ENCODE results near the gene MFAP3L.

The MFAP3L gene

GRCh38 chr4:169985881-169986280 is 40.3 kb downstream of the MFAP3L start:
- H3K4me3 ChIP-seq (ENCODE audit: low read length), result no peak overlapping the region
- no peaks in the 10 kb centered on the region for H3K4me1 ChIP-seq (ENCODE audit: control insufficient read depth, insufficient read depth, low read length)
- no peaks in the 10 kb centered on the region for H3K36me3 ChIP-seq (ENCODE audit: control insufficient read depth, insufficient read depth, low read length, severe bottlenecking)
- no peaks in the 10 kb centered on the region for H3K27me3 ChIP-seq (replicated peaks; ENCODE audit: control insufficient read depth, insufficient read depth, low read length)
- no peak for DNase-seq (ENCODE audit: low read depth)
- H3K9ac ChIP-seq (ENCODE audit: low read length), result no peak overlapping the region
- H3K9me3 ChIP-seq (ENCODE audit: control insufficient read depth, low read length), result no peaks in the 10 kb centered on the region

GRCh38 chr4:169984745-169985144 is 41.5 kb downstream of the MFAP3L start:
- no peak for DNase-seq (ENCODE audit: low read depth)
- H3K27me3 ChIP-seq (replicated peaks; ENCODE audit: control insufficient read depth, insufficient read depth, low read length), result no peaks in the 10 kb centered on the region
- H3K36me3 ChIP-seq (ENCODE audit: control insufficient read depth, insufficient read depth, low read length, severe bottlenecking), result no peaks in the 10 kb centered on the region
- H3K9me3 ChIP-seq (ENCODE audit: control insufficient read depth, low read length), result no peaks in the 10 kb centered on the region
- no peak overlapping the region for H3K4me3 ChIP-seq (ENCODE audit: low read length)
- H3K4me1 ChIP-seq (ENCODE audit: control insufficient read depth, insufficient read depth, low read length), result no peaks in the 10 kb centered on the region
- no peak overlapping the region for H3K9ac ChIP-seq (ENCODE audit: low read length)

GRCh38 chr4:169984173-169984572 is 42.0 kb downstream of the MFAP3L start:
- no peaks in the 10 kb centered on the region for H3K36me3 ChIP-seq (ENCODE audit: control insufficient read depth, insufficient read depth, low read length, severe bottlenecking)
- H3K9me3 ChIP-seq (ENCODE audit: control insufficient read depth, low read length), result no peaks in the 10 kb centered on the region
- H3K9ac ChIP-seq (ENCODE audit: low read length), result no peak overlapping the region
- H3K27me3 ChIP-seq (replicated peaks; ENCODE audit: control insufficient read depth, insufficient read depth, low read length), result no peaks in the 10 kb centered on the region
- no peak overlapping the region for H3K4me3 ChIP-seq (ENCODE audit: low read length)
- no peaks in the 10 kb centered on the region for H3K4me1 ChIP-seq (ENCODE audit: control insufficient read depth, insufficient read depth, low read length)
- DNase-seq (ENCODE audit: low read depth), result no peak

- DNase-seq (ENCODE audit: low read depth), result no peak
- no peaks in the 10 kb centered on the region for H3K36me3 ChIP-seq (ENCODE audit: control insufficient read depth, insufficient read depth, low read length, severe bottlenecking)
- no peak overlapping the region for H3K4me3 ChIP-seq (ENCODE audit: low read length)
- H3K9me3 ChIP-seq (ENCODE audit: control insufficient read depth, low read length), result no peaks in the 10 kb centered on the region
- peaks cover 8% of the 10 kb centered on the region for H3K4me1 ChIP-seq (ENCODE audit: control insufficient read depth, insufficient read depth, low read length)
- no peaks in the 10 kb centered on the region for H3K27me3 ChIP-seq (replicated peaks; ENCODE audit: control insufficient read depth, insufficient read depth, low read length)
- H3K9ac ChIP-seq (ENCODE audit: low read length), result no peak overlapping the region
Measured at GRCh38 chr4:169976951-169977350, 49.2 kb downstream of the MFAP3L start.

- no peak overlapping the region for H3K9ac ChIP-seq (ENCODE audit: low read length)
- H3K4me3 ChIP-seq (ENCODE audit: low read length), result no peak overlapping the region
- peaks cover 8% of the 10 kb centered on the region for H3K4me1 ChIP-seq (ENCODE audit: control insufficient read depth, insufficient read depth, low read length)
- H3K27me3 ChIP-seq (replicated peaks; ENCODE audit: control insufficient read depth, insufficient read depth, low read length), result no peaks in the 10 kb centered on the region
- DNase-seq (ENCODE audit: low read depth), result no peak
- no peaks in the 10 kb centered on the region for H3K9me3 ChIP-seq (ENCODE audit: control insufficient read depth, low read length)
- H3K36me3 ChIP-seq (ENCODE audit: control insufficient read depth, insufficient read depth, low read length, severe bottlenecking), result no peaks in the 10 kb centered on the region
Measured at GRCh38 chr4:169975838-169976796, 50.1 kb downstream of the MFAP3L start.

- H3K9me3 ChIP-seq (ENCODE audit: control insufficient read depth, low read length), result no peaks in the 10 kb centered on the region
- no peaks in the 10 kb centered on the region for H3K36me3 ChIP-seq (ENCODE audit: control insufficient read depth, insufficient read depth, low read length, severe bottlenecking)
- H3K4me3 ChIP-seq (ENCODE audit: low read length), result peak overlapping the region; percentile 26
- peaks cover 8% of the 10 kb centered on the region for H3K4me1 ChIP-seq (ENCODE audit: control insufficient read depth, insufficient read depth, low read length)
- peak; percentile 53 for DNase-seq (ENCODE audit: low read depth)
- no peak overlapping the region for H3K9ac ChIP-seq (ENCODE audit: low read length)
- no peaks in the 10 kb centered on the region for H3K27me3 ChIP-seq (replicated peaks; ENCODE audit: control insufficient read depth, insufficient read depth, low read length)
Measured at GRCh38 chr4:169975131-169975837, 50.9 kb downstream of the MFAP3L start.

GRCh38 chr4:169971456-169972015 is 54.7 kb downstream of the MFAP3L start:
- Histone ChIP-seq H3K9me3 (ENCODE audit: control insufficient read depth, low read length) (no peaks in the 10 kb centered on the region), H3K27me3 (replicated peaks; ENCODE audit: control insufficient read depth, insufficient read depth, low read length) (no peaks in the 10 kb centered on the region), H3K4me1 (ENCODE audit: control insufficient read depth, insufficient read depth, low read length) (peaks cover 22% of the 10 kb centered on the region), H3K36me3 (ENCODE audit: control insufficient read depth, insufficient read depth, low read length, severe bottlenecking) (no peaks in the 10 kb centered on the region), H3K9ac (ENCODE audit: low read length) (no peak overlapping the region), H3K4me3 (ENCODE audit: low read length) (no peak overlapping the region)
- DNase-seq (ENCODE audit: low read depth), result no peak

- DNase-seq (ENCODE audit: low read depth), result peak; percentile 68
- H3K27me3 ChIP-seq (replicated peaks; ENCODE audit: control insufficient read depth, insufficient read depth, low read length), result no peaks in the 10 kb centered on the region
- H3K36me3 ChIP-seq (ENCODE audit: control insufficient read depth, insufficient read depth, low read length, severe bottlenecking), result no peaks in the 10 kb centered on the region
- no peak overlapping the region for H3K4me3 ChIP-seq (ENCODE audit: low read length)
- H3K4me1 ChIP-seq (ENCODE audit: control insufficient read depth, insufficient read depth, low read length), result peaks cover 14% of the 10 kb centered on the region
- no peak overlapping the region for H3K9ac ChIP-seq (ENCODE audit: low read length)
- no peaks in the 10 kb centered on the region for H3K9me3 ChIP-seq (ENCODE audit: control insufficient read depth, low read length)
Measured at GRCh38 chr4:169968999-169969398, 57.2 kb downstream of the MFAP3L start.

- no peaks in the 10 kb centered on the region for H3K36me3 ChIP-seq (ENCODE audit: control insufficient read depth, insufficient read depth, low read length, severe bottlenecking)
Measured at GRCh38 chr4:169963998-169964397, 62.2 kb downstream of the MFAP3L start.

GRCh38 chr4:169959254-169959653 is 66.9 kb downstream of the MFAP3L start:
- H3K9me3 ChIP-seq (ENCODE audit: control insufficient read depth, low read length), result no peaks in the 10 kb centered on the region
- H3K4me1 ChIP-seq (ENCODE audit: control insufficient read depth, insufficient read depth, low read length), result no peaks in the 10 kb centered on the region
- H3K9ac ChIP-seq (ENCODE audit: low read length), result no peak overlapping the region
- no peak overlapping the region for H3K4me3 ChIP-seq (ENCODE audit: low read length)
- no peak for DNase-seq (ENCODE audit: low read depth)
- no peaks in the 10 kb centered on the region for H3K27me3 ChIP-seq (replicated peaks; ENCODE audit: control insufficient read depth, insufficient read depth, low read length)
- no peaks in the 10 kb centered on the region for H3K36me3 ChIP-seq (ENCODE audit: control insufficient read depth, insufficient read depth, low read length, severe bottlenecking)

More at GRCh38 chr4:169963998-169964397, 62.2 kb downstream of the MFAP3L start:
- Histone ChIP-seq H3K27me3 (replicated peaks; ENCODE audit: control insufficient read depth, insufficient read depth, low read length) (no peaks in the 10 kb centered on the region), H3K9me3 (ENCODE audit: control insufficient read depth, low read length) (no peaks in the 10 kb centered on the region), H3K4me3 (ENCODE audit: low read length) (no peak overlapping the region), H3K9ac (ENCODE audit: low read length) (no peak overlapping the region), H3K4me1 (ENCODE audit: control insufficient read depth, insufficient read depth, low read length) (peaks cover 4% of the 10 kb centered on the region)
- DNase-seq (ENCODE audit: low read depth), result peak; percentile 37

GRCh38 chr4:169958629-169959028 is 67.6 kb downstream of the MFAP3L start:
- no peaks in the 10 kb centered on the region for H3K27me3 ChIP-seq (replicated peaks; ENCODE audit: control insufficient read depth, insufficient read depth, low read length)
- no peaks in the 10 kb centered on the region for H3K4me1 ChIP-seq (ENCODE audit: control insufficient read depth, insufficient read depth, low read length)
- no peak overlapping the region for H3K9ac ChIP-seq (ENCODE audit: low read length)
- H3K36me3 ChIP-seq (ENCODE audit: control insufficient read depth, insufficient read depth, low read length, severe bottlenecking), result no peaks in the 10 kb centered on the region
- H3K4me3 ChIP-seq (ENCODE audit: low read length), result no peak overlapping the region
- no peaks in the 10 kb centered on the region for H3K9me3 ChIP-seq (ENCODE audit: control insufficient read depth, low read length)
- no peak for DNase-seq (ENCODE audit: low read depth)
